ENCODE measurements around the gene TMC1. TPM values are rescaled to one million over a fixed set of nuclear protein-coding genes. Genes with fewer than 3 reads are reported as not detected.
"Not testable (repeated sequence)": the region's sequence is repeated elsewhere in the genome, so short reads cannot be mapped to it uniquely, and the experiment has no call there.

Gene TMC1
- total and polyA plus RNA-seq, 2 of the 8 experiments (the other 6 are each of a cell fraction or from before 2014, with no cell fraction given): 0.95 to 0.98 TPM

DNA sequence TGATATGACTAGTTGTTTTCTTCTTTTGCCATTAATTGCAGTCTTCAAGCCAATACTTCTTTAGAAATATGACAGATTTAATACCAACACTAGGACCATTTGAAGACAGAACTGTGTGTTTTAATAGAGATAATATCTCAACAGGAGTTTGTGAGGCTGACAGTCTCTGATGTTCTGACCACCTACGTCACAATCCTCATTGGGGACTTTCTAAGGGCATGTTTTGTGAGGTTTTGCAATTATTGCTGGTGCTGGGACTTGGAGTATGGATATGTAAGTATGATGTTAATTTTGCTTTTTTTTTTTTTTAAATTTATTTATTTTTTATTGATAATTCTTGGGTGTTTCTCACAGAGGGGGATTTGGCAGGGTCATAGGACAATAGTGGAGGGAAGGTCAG is 283.8 kb downstream of the TMC1 start (continued):
- TF ChIP-seq, protein P1, sequence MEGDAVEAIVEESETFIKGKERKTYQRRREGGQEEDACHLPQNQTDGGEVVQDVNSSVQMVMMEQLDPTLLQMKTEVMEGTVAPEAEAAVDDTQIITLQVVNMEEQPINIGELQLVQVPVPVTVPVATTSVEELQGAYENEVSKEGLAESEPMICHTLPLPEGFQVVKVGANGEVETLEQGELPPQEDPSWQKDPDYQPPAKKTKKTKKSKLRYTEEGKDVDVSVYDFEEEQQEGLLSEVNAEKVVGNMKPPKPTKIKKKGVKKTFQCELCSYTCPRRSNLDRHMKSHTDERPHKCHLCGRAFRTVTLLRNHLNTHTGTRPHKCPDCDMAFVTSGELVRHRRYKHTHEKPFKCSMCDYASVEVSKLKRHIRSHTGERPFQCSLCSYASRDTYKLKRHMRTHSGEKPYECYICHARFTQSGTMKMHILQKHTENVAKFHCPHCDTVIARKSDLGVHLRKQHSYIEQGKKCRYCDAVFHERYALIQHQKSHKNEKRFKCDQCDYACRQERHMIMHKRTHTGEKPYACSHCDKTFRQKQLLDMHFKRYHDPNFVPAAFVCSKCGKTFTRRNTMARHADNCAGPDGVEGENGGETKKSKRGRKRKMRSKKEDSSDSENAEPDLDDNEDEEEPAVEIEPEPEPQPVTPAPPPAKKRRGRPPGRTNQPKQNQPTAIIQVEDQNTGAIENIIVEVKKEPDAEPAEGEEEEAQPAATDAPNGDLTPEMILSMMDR (IDR thresholded peaks at IDR 0.05; ENCODE audit: control extremely low read depth in 1 of 3, insufficient read depth in 1 of 3, low read depth in 1 of 3, low read length in 3 of 3): no peak

DNA sequence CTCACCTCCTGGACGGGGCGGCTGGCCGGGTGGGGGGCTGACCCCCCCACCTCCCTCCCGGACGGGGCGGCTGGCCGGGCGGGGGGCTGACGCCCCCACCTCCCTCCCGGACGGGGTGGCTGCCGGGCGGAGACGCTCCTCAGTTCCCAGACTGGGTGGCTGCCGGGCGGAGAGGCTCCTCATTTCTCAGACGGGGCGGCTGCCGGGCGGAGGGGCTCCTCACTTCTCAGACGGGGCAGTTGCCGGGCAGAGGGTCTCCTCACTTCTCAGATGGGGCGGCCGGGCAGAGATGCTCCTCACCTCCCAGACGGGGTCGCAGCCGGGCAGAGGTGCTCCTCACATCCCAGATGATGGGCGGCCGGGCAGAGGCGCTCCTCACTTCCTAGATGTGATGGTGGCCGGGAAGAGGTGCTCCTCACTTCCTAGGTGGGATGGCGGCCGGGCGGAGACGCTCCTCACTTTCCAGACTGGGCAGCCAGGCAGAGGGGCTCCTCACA is 285.0 kb downstream of the TMC1 start:
- WGBS, 2 experiments (ENCODE audit: extremely low coverage in 1 of 2, insufficient coverage in 1 of 2, insufficient read length in 1 of 2, insufficient replicate concordance in 2 of 2, low coverage in 1 of 2, low lambda C conversion rate in 2 of 2, missing lambda C conversion rate in 1 of 2): 100% methylated on average over 15 of the region's 35 CpGs; no CpG with 5 or more reads in 1 of the 2 experiments
- H2AK5ac ChIP-seq (ENCODE audit: low read depth, low read length); H3K79me2 ChIP-seq (ENCODE audit: control insufficient read depth in 1 of 2, insufficient read depth in 2 of 2, low read length in 2 of 2); H3K27ac ChIP-seq (ENCODE audit: low read depth, low read length); H3K27me3 ChIP-seq (replicated peaks in 1 of 4; ENCODE audit: control insufficient read depth in 3 of 4, extremely low read depth in 1 of 4, insufficient read depth in 3 of 4, low read length in 3 of 4); H2BK5ac ChIP-seq (ENCODE audit: low read depth, low read length); CTCF ChIA-PET (ENCODE audit: partially characterized antibody); H3K4ac ChIP-seq (replicated peaks; ENCODE audit: insufficient read length, low read depth, low read length); H2BK12ac ChIP-seq (ENCODE audit: low read depth, low read length); H3K14ac ChIP-seq (ENCODE audit: insufficient read length); H4K20me1 ChIP-seq (replicated peaks in 1 of 2; ENCODE audit: control insufficient read depth in 1 of 2, insufficient read depth in 2 of 2, low read length in 2 of 2); H2BK15ac ChIP-seq (ENCODE audit: low read length); POLR2A ChIA-PET (ENCODE audit: partially characterized antibody); H3K9ac ChIP-seq (replicated peaks in 1 of 4; ENCODE audit: extremely low read depth in 1 of 4, low read depth in 3 of 4, low read length in 3 of 4); H3K4me1 ChIP-seq (replicated peaks in 1 of 4; ENCODE audit: control insufficient read depth in 3 of 4, insufficient read depth in 4 of 4, low read length in 3 of 4); H3K56ac ChIP-seq (replicated peaks; ENCODE audit: insufficient read length, low read depth, low read length); H4K5ac ChIP-seq (ENCODE audit: insufficient read length, low read depth, low read length); H3K4me3 ChIP-seq (ENCODE audit: extremely low read depth in 1 of 4, insufficient read depth in 2 of 4, low read depth in 3 of 4, low read length in 4 of 4); H3K23me2 ChIP-seq (ENCODE audit: low read depth, low read length); H3K23ac ChIP-seq (ENCODE audit: insufficient read length); H3K18ac ChIP-seq (ENCODE audit: extremely low read depth, low read length); H3K79me1 ChIP-seq (ENCODE audit: low read depth, low read length); H2AFZ ChIP-seq (ENCODE audit: low read length); H3K4me2 ChIP-seq (ENCODE audit: insufficient read depth in 1 of 2, low read depth in 2 of 2, low read length in 2 of 2); H2BK20ac ChIP-seq (ENCODE audit: low read length); DNase-seq (ENCODE audit: low read depth in 1 of 2, low spot score in 2 of 2); FAIRE-seq; H3K36me3 ChIP-seq (ENCODE audit: control insufficient read depth in 2 of 4, insufficient read depth in 4 of 4, low read length in 3 of 4); H2BK120ac ChIP-seq (replicated peaks; ENCODE audit: low read depth, low read length); H4K8ac ChIP-seq (ENCODE audit: extremely low read depth, insufficient read depth, low read length); H4K91ac ChIP-seq (replicated peaks; ENCODE audit: insufficient read length, low read length): not testable (repeated sequence)
- H3K9me3 ChIP-seq (ENCODE audit: insufficient read depth in 2 of 2, low read depth in 1 of 2, low read length in 1 of 2): peaks cover 0 to 16% of the 10 kb centered on the region in 2 experiments; a peak in 2 of 4 replicates

Data from H1 (cell line).